Measurements from ENCODE around the gene MAP1LC3B2.

DNA sequence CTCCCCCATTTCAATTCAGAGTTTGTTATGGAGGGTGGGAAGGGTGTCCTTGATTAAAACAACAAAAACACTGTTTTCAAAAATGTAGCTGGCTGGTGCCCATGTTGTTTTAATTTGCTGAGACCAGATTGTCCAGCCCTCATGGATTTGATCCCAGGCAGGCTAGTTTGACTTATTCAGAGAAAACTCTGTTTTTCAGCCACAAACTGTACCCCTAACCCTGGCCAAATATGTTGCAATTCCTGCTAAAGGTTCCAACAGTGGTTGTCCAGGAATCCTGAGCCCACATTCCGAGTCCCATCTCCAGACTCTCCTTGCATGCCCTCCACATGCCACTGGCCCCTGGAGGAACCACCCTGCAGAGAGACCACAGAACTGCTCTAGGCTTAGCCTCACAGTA, 36.0 kb downstream of the MAP1LC3B2 start:
- TF ChIP-seq POLR2A (IDR thresholded peaks at IDR 0.05; ENCODE audit: low read depth, low read length) = no peak
- TF ChIP-seq TAF1 (IDR thresholded peaks at IDR 0.05; ENCODE audit: low read depth, low read length) = no peak
- TF ChIP-seq POLR2AphosphoS5 (IDR thresholded peaks at IDR 0.05; ENCODE audit: low read depth, low read length) = no peak

All from GM12891 (cell line).